ENCODE results near the gene OTOL1.

OTOL1 gene

GRCh38 chr3:161545824-161546223 is 49.2 kb downstream of the OTOL1 start:
- DNase-seq: no peak

GRCh38 chr3:161548301-161548700 is 51.7 kb downstream of the OTOL1 start:
- DNase-seq: no peak

GRCh38 chr3:161549261-161549660 is 52.7 kb downstream of the OTOL1 start:
- no peak for DNase-seq

GRCh38 chr3:161550491-161551195 is 54.0 kb downstream of the OTOL1 start:
- DNase-seq: no peak

GRCh38 chr3:161551697-161552096 is 55.1 kb downstream of the OTOL1 start:
- no peak for DNase-seq

- DNase-seq: no peak
These were observed 56.5 kb downstream of the OTOL1 start for GRCh38 chr3:161552984-161553560.
